Measurements from ENCODE around the gene RBBP5.
"Not testable (repeated sequence)": the region's sequence is repeated elsewhere in the genome, so short reads cannot be mapped to it uniquely, and the experiment has no call there.

Gene RBBP5, protein sequence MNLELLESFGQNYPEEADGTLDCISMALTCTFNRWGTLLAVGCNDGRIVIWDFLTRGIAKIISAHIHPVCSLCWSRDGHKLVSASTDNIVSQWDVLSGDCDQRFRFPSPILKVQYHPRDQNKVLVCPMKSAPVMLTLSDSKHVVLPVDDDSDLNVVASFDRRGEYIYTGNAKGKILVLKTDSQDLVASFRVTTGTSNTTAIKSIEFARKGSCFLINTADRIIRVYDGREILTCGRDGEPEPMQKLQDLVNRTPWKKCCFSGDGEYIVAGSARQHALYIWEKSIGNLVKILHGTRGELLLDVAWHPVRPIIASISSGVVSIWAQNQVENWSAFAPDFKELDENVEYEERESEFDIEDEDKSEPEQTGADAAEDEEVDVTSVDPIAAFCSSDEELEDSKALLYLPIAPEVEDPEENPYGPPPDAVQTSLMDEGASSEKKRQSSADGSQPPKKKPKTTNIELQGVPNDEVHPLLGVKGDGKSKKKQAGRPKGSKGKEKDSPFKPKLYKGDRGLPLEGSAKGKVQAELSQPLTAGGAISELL
- total RNA-seq: 70.5 reads per million, percentile 76 among the genes with 10 or more reads in this experiment

GRCh38 chr1:205121660-205122488 lies at the start of gene RBBP5:
TSS of gene RBBP5 (minus strand) at chr1:205121978. CDS start at chr1:205121873, 105 bp downstream.
- peak; percentile 90 for DNase-seq

DNA sequence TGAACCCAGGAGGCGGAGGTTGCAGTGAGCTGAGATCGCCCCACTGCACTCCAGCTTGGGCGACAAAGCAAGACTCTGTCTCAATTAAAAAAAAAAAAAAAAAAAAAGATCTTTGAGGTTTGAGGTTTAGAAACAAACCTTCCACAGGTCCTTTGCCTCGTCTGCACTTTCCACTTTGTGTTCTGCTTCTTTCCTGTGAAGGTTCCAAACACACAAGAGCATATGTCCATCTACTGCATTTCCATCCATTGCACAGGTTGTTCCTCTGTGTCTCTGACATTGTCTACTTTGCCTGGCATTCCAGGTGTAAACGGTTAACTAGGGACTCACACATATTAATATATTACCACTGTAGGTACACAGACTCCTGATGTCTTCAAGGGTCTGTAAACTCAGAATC lies 49.6 kb upstream of the RBBP5 start:
- DNase-seq: no peak

GRCh38 chr1:205170532-205171269 lies 48.9 kb upstream of the RBBP5 start:
- DNase-seq: no peak

DNA sequence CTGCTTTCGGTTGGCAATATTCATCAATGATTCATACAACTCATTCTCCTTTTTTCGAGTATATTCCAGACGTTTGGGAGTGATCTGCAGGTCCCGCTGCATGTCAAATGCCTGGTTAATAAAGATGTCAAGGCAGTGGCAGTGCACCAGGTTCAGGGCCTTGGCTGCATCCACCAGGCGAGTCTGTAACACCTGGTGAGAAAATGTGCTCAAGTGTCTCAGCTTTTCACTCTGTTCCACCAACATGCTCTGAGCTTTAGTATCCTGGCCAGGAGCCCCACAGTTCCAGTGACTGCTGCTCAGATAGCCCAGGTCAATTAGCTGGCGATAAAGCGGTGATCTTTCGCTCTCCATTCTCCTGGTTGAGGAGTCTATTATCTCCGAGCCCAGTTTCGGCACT lies 47.5 kb upstream of the RBBP5 start:
- no peak for DNase-seq

DNA sequence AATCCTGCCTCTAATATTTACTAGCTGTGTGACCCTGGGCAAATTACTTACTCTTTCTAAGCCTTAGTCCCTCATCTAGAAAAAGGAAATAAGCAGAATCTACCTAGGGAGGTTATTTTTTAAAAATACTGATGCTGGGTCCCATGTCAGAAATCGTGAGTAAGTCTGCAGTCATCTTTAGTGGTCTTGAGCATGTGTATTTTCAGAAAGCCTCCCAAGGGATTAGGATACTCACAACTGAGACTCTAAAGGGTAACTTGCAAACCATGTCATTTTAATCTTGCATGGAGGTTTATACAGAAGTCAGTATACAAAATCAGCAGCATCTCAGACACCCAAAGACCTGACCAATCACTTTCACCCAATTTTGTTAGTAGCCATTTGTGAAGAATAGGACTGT lies 46.5 kb upstream of the RBBP5 start:
- DNase-seq: no peak

- no peak for DNase-seq
Observed at GRCh38 chr1:205162301-205162700, 40.5 kb upstream of the RBBP5 start.

GRCh38 chr1:205161076-205161475 lies 39.3 kb upstream of the RBBP5 start:
- no peak for DNase-seq

- DNase-seq: no peak
Observed at GRCh38 chr1:205158048-205158616, 36.4 kb upstream of the RBBP5 start.

- DNase-seq: not testable (repeated sequence)
Observed at GRCh38 chr1:205155665-205156377, 34.0 kb upstream of the RBBP5 start.

DNA sequence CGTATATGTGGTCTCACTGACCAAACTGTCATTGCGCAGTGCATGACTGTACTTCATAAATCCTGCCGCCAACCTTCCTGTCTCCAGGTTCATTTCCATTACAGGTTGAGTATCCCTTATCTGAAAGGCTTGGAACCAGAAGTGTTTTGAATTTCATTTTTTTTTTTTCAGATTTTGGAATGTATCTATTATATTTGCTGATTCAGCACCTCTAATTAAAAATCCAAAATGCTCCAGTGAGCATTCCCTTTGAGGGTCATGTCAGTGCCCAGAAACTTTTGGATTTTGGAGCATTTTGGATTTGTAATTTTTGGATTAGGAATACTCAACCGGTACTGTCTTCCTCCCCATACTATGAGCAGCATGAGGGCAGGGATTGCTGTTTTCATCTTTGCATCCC lies 30.7 kb upstream of the RBBP5 start:
- no peak for DNase-seq

GRCh38 chr1:205150651-205151428 lies 29.1 kb upstream of the RBBP5 start:
- DNase-seq: no peak

DNA sequence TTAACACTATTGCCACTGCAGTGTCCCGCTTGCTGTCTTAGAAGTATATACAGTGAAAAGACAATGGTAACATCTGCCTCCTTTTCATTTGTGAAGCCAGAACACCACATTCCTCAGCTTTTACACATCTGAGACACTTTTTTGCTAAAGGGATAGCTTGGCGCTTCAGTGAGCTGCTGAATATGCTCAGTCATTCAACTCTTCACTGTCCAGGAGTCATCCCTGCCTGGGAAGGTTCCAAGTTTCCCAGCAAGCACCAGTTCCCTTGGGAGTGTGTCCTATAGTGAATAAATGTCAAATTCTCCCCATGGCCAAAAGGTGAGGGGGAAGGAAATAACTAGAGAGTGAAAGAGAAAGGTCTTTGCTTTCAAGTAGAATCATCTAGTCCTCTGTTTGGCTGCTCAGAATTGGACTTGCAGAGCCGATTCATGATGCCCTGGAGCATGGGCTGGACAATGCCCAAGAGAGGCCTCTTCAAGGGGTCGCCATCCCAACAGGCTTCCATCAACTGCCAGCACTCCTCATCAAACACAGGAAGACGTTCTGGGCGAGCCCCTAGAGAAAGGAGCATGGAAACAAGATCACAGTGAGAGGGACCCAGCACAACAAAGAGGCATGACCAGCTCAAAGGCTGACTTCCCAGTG lies 25.5 kb upstream of the RBBP5 start:
- DNase-seq: no peak

DNA sequence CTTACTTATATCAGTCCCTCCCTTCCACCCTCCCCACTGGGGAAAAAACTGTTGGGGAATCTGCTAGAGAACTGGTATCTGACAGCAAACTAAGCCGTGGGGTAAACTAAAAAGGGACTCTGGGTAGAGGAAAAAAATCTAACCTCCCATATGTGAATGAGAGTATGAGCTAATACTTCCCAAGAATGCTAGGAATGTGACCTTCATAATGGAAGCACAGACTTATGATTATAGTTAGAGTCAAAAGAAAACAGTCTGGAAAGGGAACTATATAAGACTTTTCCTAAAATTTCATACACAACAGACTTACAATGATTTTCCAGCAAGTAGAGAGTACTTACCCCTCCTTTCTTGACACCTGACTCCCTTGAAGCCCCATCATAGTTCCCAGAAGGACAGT lies 23.0 kb upstream of the RBBP5 start:
- DNase-seq: no peak

- DNase-seq: no peak
Observed at GRCh38 chr1:205144046-205144720, 22.4 kb upstream of the RBBP5 start.

- DNase-seq: no peak
Observed at GRCh38 chr1:205142102-205142469, 20.3 kb upstream of the RBBP5 start.

GRCh38 chr1:205141236-205142101 lies 19.7 kb upstream of the RBBP5 start:
- peak; percentile 64 for DNase-seq

DNA sequence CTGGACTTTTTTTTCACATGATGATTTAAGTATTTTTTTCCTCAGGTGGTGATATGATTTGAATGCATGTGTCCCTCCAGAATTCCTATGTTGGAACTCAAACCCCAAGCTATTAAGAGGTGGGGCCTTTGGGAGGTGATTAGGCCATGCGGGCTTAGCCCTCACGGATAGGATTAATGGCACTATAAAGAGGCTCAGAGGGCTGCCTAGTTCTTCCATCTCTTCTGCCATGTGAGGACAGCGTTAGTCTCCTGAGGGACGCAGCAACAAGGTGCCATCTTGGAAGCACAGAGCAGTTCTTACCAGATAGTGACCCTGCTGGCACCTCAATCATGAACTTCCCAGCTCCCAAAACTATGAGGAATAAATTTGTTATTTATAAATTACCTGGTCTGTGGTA lies 18.3 kb upstream of the RBBP5 start:
- DNase-seq: no peak

GRCh38 chr1:205137901-205138300 lies 16.1 kb upstream of the RBBP5 start:
- DNase-seq: no peak

- no peak for DNase-seq
Observed at GRCh38 chr1:205133287-205133686, 11.5 kb upstream of the RBBP5 start.
